Measurements from ENCODE around the gene SLC12A8. TPM values are rescaled to one million over a fixed set of nuclear protein-coding genes. Genes with fewer than 3 reads are reported as not detected.

Gene SLC12A8
- total RNA-seq, 1 donor from 2014 or later: 13.6 TPM

DNA sequence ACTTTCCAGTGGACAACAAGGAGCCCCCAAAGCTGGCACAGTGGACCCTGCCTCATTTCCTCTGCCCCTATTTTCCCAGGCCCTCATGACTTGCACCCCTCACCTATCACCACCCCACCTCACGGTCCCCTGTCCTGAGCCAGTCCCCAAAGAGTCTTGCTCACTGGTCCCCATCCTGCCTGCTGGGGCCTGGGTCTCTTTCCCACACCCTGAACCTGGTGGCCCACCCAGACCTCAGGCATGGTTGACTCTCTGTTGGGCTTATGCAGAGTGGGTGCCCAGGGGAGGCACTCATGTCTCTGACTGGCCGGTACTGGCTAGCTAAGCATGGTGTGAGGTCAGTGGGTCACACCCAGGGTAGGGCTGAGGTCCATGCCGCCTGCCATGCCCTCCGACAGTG, 73.2 kb downstream of the SLC12A8 start:
- no peaks in the 10 kb centered on the region for H3K36me3 ChIP-seq (ENCODE audit: control insufficient read depth, insufficient read depth, low read length)
- no peak overlapping the region for H3K4me3 ChIP-seq (ENCODE audit: low read depth, low read length)
- no peak for DNase-seq (ENCODE audit: low read depth)
- TF ChIP-seq, protein P1, sequence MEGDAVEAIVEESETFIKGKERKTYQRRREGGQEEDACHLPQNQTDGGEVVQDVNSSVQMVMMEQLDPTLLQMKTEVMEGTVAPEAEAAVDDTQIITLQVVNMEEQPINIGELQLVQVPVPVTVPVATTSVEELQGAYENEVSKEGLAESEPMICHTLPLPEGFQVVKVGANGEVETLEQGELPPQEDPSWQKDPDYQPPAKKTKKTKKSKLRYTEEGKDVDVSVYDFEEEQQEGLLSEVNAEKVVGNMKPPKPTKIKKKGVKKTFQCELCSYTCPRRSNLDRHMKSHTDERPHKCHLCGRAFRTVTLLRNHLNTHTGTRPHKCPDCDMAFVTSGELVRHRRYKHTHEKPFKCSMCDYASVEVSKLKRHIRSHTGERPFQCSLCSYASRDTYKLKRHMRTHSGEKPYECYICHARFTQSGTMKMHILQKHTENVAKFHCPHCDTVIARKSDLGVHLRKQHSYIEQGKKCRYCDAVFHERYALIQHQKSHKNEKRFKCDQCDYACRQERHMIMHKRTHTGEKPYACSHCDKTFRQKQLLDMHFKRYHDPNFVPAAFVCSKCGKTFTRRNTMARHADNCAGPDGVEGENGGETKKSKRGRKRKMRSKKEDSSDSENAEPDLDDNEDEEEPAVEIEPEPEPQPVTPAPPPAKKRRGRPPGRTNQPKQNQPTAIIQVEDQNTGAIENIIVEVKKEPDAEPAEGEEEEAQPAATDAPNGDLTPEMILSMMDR (IDR thresholded peaks at IDR 0.05; ENCODE audit: insufficient read depth, low read length, poor library complexity, severe bottlenecking): no peak
- no peaks in the 10 kb centered on the region for H3K27me3 ChIP-seq (ENCODE audit: control insufficient read depth, insufficient read depth, low read length)

DNA sequence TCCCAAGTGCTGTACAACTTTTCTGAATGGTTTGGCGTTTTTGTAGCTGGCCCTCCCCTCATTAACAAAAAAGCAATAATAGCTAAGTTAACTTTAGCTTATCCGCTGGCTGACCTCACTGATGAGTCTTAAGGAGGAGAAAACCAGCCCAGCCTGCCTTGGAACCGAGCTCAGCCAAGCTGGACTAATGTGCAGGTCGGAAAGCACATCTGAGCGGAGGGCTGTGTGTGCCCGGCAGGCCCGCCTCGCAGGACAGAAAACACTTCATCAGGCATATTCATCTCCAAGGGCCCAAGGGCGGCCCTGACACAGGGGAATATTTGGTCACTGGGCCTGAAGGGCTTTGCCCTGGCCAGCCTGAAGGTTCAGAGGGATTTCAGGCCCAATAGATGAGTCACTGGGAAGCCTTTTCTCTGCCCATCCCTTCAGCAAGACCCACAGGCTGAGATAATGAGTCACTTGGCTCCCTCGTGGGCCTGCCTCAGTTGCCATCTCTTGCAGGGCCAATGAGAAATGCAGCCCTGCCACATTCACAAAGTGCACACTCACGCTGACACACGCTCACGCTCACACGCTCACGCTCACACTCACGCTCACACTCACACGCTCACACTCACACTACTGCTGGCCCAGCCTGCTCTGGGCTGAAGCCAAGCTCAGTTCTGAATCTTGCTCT, 75.1 kb downstream of the SLC12A8 start:
- Histone ChIP-seq H3K36me3 (ENCODE audit: control insufficient read depth, insufficient read depth, low read length) (no peaks in the 10 kb centered on the region), H3K4me3 (ENCODE audit: low read depth, low read length) (no peak overlapping the region), H3K27me3 (ENCODE audit: control insufficient read depth, insufficient read depth, low read length) (no peaks in the 10 kb centered on the region)
- TF ChIP-seq, protein P1 (IDR thresholded peaks at IDR 0.05; ENCODE audit: insufficient read depth, low read length, poor library complexity, severe bottlenecking): no peak
- peak; percentile 38 for DNase-seq (ENCODE audit: low read depth)

DNA sequence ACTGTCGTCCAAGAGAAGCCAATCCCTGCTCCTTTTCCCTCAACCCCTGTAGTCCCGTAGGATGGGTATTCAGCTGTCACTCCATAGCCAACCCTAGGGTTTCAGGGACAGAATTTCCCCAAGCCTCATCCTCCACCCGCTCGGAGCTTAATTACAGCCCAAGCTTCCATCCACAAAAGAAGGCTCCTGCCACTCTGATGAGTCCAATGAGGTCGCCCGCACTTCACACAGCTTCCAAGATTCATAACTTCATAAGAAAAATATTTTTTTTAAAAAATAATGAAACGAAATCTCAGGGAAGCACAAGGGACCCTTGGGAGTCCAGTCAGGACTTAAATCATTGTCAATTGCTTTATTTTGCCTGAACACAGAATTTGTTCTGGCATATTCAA, 75.6 kb downstream of the SLC12A8 start:
- Histone ChIP-seq H3K27me3 (ENCODE audit: control insufficient read depth, insufficient read depth, low read length) (no peaks in the 10 kb centered on the region), H3K36me3 (ENCODE audit: control insufficient read depth, insufficient read depth, low read length) (no peaks in the 10 kb centered on the region), H3K4me3 (ENCODE audit: low read depth, low read length) (no peak overlapping the region)
- TF ChIP-seq, protein P1 (IDR thresholded peaks at IDR 0.05; ENCODE audit: insufficient read depth, low read length, poor library complexity, severe bottlenecking): no peak
- DNase-seq (ENCODE audit: low read depth): no peak

DNA sequence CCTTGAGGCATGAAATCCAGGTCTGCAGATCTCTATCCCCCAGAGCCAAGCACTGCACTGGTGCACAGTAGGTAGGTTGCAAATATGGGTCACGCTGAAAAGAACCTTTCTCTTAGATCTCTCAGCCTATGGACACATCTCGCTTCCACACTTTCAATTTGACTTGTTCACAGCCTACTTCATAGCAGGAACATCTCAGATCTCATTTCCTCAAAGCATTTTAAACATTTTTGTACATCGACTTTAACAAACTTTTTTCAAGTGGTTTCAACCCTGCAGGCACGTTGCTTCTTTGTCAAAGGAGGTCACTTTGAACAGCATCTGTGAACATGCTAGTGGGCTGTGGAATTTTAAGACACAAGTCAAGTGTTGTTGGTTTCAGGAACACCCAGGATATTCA, 76.0 kb downstream of the SLC12A8 start:
- DNase-seq (ENCODE audit: low read depth): no peak
- Histone ChIP-seq H3K4me3 (ENCODE audit: low read depth, low read length) (no peak overlapping the region), H3K36me3 (ENCODE audit: control insufficient read depth, insufficient read depth, low read length) (no peaks in the 10 kb centered on the region), H3K27me3 (ENCODE audit: control insufficient read depth, insufficient read depth, low read length) (no peaks in the 10 kb centered on the region)
- TF ChIP-seq, protein P1 (IDR thresholded peaks at IDR 0.05; ENCODE audit: insufficient read depth, low read length, poor library complexity, severe bottlenecking): no peak

DNA sequence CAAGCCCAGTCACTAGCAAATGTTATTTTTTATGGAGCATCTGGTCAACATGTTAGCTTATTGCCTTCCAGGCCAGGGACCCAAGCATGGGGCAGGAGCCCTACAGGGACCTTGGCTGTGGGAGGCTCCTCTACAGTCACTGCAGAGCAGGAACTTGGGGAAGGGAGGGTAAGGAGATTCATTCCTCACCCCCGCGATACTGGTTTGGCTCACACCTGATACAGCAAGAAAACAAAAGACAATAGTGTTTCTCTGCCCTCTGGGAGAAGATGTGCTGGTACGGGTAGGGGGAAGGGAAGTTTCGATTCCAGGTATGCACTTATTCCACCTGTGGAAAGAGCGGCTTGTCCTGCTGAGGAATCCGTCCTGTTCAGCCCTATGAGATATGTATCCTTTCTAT, 77.6 kb downstream of the SLC12A8 start:
- DNase-seq (ENCODE audit: low read depth): no peak
- Histone ChIP-seq H3K27me3 (ENCODE audit: control insufficient read depth, insufficient read depth, low read length) (no peaks in the 10 kb centered on the region), H3K36me3 (ENCODE audit: control insufficient read depth, insufficient read depth, low read length) (no peaks in the 10 kb centered on the region), H3K4me3 (ENCODE audit: low read depth, low read length) (no peak overlapping the region)
- TF ChIP-seq, protein P1 (IDR thresholded peaks at IDR 0.05; ENCODE audit: insufficient read depth, low read length, poor library complexity, severe bottlenecking): no peak

DNA sequence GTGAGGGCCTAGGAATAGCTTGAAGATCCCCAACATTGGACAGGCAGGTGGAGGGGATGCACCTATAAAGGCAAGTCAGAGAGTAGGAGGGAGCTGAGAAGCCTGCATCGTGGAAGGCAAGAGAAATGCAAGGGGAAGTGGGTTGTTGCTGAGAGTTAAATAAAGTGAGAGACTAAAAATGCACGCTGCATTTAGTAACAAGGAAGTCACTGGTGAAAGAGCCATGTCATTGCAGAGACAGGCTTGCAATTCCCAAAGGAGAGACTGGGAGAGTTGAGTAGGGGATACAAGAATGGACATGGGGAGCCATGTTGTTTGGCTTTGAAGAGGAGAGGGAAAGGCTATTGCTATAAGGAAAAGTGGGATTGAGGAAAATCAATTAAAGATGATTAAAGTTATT, 79.7 kb downstream of the SLC12A8 start:
- TF ChIP-seq, protein P1 (IDR thresholded peaks at IDR 0.05; ENCODE audit: insufficient read depth, low read length, poor library complexity, severe bottlenecking): no peak
- Histone ChIP-seq H3K36me3 (ENCODE audit: control insufficient read depth, insufficient read depth, low read length) (no peaks in the 10 kb centered on the region), H3K4me3 (ENCODE audit: low read depth, low read length) (no peak overlapping the region), H3K27me3 (ENCODE audit: control insufficient read depth, insufficient read depth, low read length) (no peaks in the 10 kb centered on the region)
- DNase-seq (ENCODE audit: low read depth): no peak
